Right lobe of liver (tissue), 6 donors: ENCODE results near the gene PARL. TPM values are rescaled to one million over a fixed set of nuclear protein-coding genes. Genes with fewer than 3 reads are reported as not detected.

ENCODE experiments used
- ATAC-seq, 4 donors: fragments of 200-7000 bp; cut with Tn5 transposase; one replicate each; pipeline ENCODE4 v1.9.1; 2020; ENCODE audit warnings: mild to moderate bottlenecking in 4 of 4, moderate library complexity in 4 of 4
- DNase-seq, 3 donors: peaks; one replicate each; pipeline ENCODE4 v3.0.0-alpha.2; 2020
- H3K27ac ChIP-seq, 3 donors: fragments of 200-600 bp; one replicate each; pipeline ENCODE4 v1.8.0; 2022
- H3K27me3 ChIP-seq, 2 donors: fragments of 200-600 bp; one replicate each; pipeline ENCODE4 v1.8.0; 2022
- H3K36me3 ChIP-seq, 4 donors: fragments of 200-600 bp; sonication (generic) in 1 of 4; one replicate each; pipeline versions ENCODE4 v1.5.1 to v1.8.0; 2017 to 2022; ENCODE audit warnings: control low read depth in 1 of 4
- H3K4me1 ChIP-seq, 4 donors: fragments of 200-600 bp; sonication (generic) in 1 of 4; one replicate each; pipeline versions ENCODE4 v1.5.1 to v1.8.0; 2017 to 2022; ENCODE audit warnings: control low read depth in 1 of 4
- H3K4me3 ChIP-seq, 3 donors: fragments of 200-600 bp; one replicate each; pipeline ENCODE4 v1.8.0; 2022
- H3K9me3 ChIP-seq, 4 donors: fragments of 200-600 bp; sonication (generic) in 1 of 4; one replicate each; pipeline versions ENCODE4 v1.5.1 to v1.8.0; 2017 to 2022; ENCODE audit warnings: control low read depth in 1 of 4
- CTCF ChIP-seq, 4 donors: fragments of 200-600 bp in 3 of 4; fragments of 450-650 bp in 1 of 4; IDR thresholded peaks; one replicate each; pipeline versions ENCODE4 v1.5.1 to v1.8.0; 2016 to 2022; ENCODE audit warnings: antibody characterized with exemption in 4 of 4, mild to moderate bottlenecking in 2 of 4
- POLR2A ChIP-seq: fragments of 450-650 bp; IDR thresholded peaks from one replicate; pipeline ENCODE4 v1.6.1; 2017; ENCODE audit warnings: antibody characterized with exemption, mild to moderate bottlenecking
- WGBS: methylation state at CpG from one replicate; pipeline ENCODE4 v1.1.6; 2018; ENCODE audit warnings: low coverage, low lambda C conversion rate; ENCODE audit not compliant: insufficient coverage; ENCODE audit errors: missing lambda C conversion rate; 5-methylcytosine and 5-hydroxymethylcytosine counted together
- intact Hi-C, 2 donors: fragments of 100-400 bp; cut with DNase I; formaldehyde crosslinking; loops; one replicate each; pipeline versions ENCODE4 v1.11.2 to v1.14.1; 2022
- total RNA-seq, 6 experiments: library from RNA; depleted of rRNA in 2 of 6; stranded (reverse); fragments of >200 nt in 2 of 6; fragmentation: NEBNext Ultra II Directional in 3 of 6; extraction: Animal tissue kit (Norgen Biotek cat#: 25700) in 3 of 6; gene quantifications; one replicate each; pipeline versions ENCODE4 v1.1.0 to v1.2.4, GENCODE V29; 2016 to 2023
- donor health status: DM: no; HTN: yes; CAD: no.
- donor health status: DM: no; HTN: no; CAD: no.
- donor health status: DM: no; HTN: no; CAD: no.
- donor health status: DM: no; HTN: yes; CAD: no.
- donor health status: DM: no; HTN: yes; CAD: no.

Gene PARL
- total RNA-seq, 6 experiments from 2014 or later, result 23.7 to 29.0 (median 26.2) TPM

DNA sequence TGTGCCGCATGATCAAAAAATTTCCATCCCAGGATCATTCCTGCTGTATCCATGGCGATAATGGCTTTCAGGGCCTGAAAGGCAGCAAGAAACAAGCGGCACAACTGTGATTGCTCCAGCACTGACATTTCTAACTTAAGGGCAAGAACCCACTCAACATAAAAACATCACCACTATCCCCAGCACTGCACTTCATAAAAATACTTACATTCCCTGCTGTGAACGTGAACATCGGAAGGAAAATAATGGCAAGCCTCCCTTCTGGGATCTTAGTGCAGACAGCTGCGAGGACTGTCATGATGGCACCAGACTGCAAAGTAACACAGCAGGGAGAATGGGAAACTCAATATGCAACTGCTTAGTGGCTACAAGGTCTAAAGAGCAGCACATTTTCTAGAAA is 51.2 kb downstream of the PARL start:
- Histone ChIP-seq H3K27me3 (no peaks in the 10 kb centered on the region), H3K36me3 (peaks cover 0 to 46% (median 9%) of the 10 kb centered on the region in 4 donors), H3K4me3 (no peak overlapping the region), H3K4me1 (no peaks in the 10 kb centered on the region), H3K9me3 (no peaks in the 10 kb centered on the region), H3K27ac (no peak overlapping the region)
- intact Hi-C loops, result no loop called here
- whole genome bisulfite sequencing, result 95% methylated on average over 5 of the region's 6 CpGs
- no peak for TF ChIP-seq POLR2A
- no peak for TF ChIP-seq CTCF (IDR thresholded peaks at IDR 0.05)
- DNase-seq (no peak), ATAC-seq (no peak)

GRCh38 chr3:183830187-183830586 is 54.5 kb downstream of the PARL start:
- Histone ChIP-seq H3K4me3 (no peak overlapping the region), H3K27ac (no peak overlapping the region), H3K4me1 (peaks cover 0 to 6% (median 0%) of the 10 kb centered on the region in 4 donors), H3K9me3 (no peaks in the 10 kb centered on the region), H3K36me3 (peaks cover 0 to 41% (median 7%) of the 10 kb centered on the region in 4 donors), H3K27me3 (no peaks in the 10 kb centered on the region)
- TF ChIP-seq CTCF (IDR thresholded peaks at IDR 0.05) (no peak), POLR2A (no peak)
- DNase-seq, result no peak
- intact Hi-C loops, result no loop called here
- WGBS, result 91% methylated on average over 7 of the region's 9 CpGs
- no peak for ATAC-seq

- Histone ChIP-seq H3K27me3 (no peaks in the 10 kb centered on the region), H3K27ac (no peak overlapping the region), H3K9me3 (no peaks in the 10 kb centered on the region), H3K4me1 (peaks cover 0 to 13% (median 0%) of the 10 kb centered on the region in 4 donors), H3K36me3 (peaks cover 0 to 41% (median 6%) of the 10 kb centered on the region in 4 donors), H3K4me3 (no peak overlapping the region)
- intact Hi-C loops, result no loop called here
- no peak for ATAC-seq
- DNase-seq, result no peak
- 98% methylated on average over 6 of the region's 9 CpGs for WGBS
- TF ChIP-seq CTCF (IDR thresholded peaks at IDR 0.05), result no peak
- no peak for TF ChIP-seq POLR2A
These were observed 55.2 kb downstream of the PARL start for GRCh38 chr3:183829466-183829865.

DNA sequence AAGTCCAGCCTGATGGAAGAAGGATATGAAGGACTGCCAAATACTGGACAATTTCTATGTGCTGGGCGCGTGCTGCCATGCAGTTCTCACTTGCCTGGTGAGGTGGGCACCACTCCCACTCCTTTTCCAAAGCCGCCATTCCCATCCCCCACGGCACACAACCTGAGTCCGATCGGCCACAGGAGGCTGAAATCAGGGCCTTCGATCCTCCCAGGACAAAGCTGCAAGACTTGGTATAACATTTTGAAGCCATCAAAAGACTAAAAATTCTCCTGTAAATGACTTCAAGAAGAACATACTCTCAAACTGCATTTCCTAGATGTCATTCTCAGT is 56.2 kb downstream of the PARL start:
- 95% methylated on average over 7 of the region's 7 CpGs for WGBS
- no peak for ATAC-seq
- Histone ChIP-seq H3K36me3 (peaks cover 0 to 31% (median 4%) of the 10 kb centered on the region in 4 donors), H3K27me3 (no peaks in the 10 kb centered on the region), H3K27ac (no peak overlapping the region), H3K4me1 (peaks cover 0 to 16% (median 0%) of the 10 kb centered on the region in 4 donors), H3K4me3 (no peak overlapping the region), H3K9me3 (no peaks in the 10 kb centered on the region)
- TF ChIP-seq POLR2A (no peak), CTCF (IDR thresholded peaks at IDR 0.05) (no peak)
- intact Hi-C loops, result no loop called here
- no peak for DNase-seq
